ENCODE data around the gene MAP4K3.

The MAP4K3 gene

DNA sequence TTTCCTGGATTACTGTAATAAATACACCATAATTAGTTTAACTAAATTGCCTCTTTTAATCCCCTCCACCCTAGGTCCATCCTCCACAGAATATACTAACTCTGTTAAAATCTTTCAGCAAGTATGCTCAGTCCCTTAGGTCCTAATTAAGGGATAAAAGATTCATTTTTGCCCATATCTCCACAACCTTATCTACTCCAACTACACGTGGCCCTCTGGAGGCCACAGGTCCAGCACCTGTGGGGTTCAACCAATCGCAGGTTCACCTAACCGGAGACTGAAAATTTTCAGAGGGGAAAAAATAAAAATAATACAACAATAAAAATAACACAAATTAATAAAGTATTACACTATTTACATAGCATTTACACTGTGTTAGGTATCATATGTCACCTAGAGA lies 86.4 kb downstream of the MAP4K3 start:
- no peak overlapping the region for H3K27ac ChIP-seq
- no peak overlapping the region for H3K4me3 ChIP-seq (ENCODE audit: low read depth in 1 of 2, low read length in 1 of 2)
- TF ChIP-seq, protein P1, sequence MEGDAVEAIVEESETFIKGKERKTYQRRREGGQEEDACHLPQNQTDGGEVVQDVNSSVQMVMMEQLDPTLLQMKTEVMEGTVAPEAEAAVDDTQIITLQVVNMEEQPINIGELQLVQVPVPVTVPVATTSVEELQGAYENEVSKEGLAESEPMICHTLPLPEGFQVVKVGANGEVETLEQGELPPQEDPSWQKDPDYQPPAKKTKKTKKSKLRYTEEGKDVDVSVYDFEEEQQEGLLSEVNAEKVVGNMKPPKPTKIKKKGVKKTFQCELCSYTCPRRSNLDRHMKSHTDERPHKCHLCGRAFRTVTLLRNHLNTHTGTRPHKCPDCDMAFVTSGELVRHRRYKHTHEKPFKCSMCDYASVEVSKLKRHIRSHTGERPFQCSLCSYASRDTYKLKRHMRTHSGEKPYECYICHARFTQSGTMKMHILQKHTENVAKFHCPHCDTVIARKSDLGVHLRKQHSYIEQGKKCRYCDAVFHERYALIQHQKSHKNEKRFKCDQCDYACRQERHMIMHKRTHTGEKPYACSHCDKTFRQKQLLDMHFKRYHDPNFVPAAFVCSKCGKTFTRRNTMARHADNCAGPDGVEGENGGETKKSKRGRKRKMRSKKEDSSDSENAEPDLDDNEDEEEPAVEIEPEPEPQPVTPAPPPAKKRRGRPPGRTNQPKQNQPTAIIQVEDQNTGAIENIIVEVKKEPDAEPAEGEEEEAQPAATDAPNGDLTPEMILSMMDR (IDR thresholded peaks at IDR 0.05), result no peak
- H3K4me1 ChIP-seq (ENCODE audit: control insufficient read depth in 1 of 2, insufficient read depth in 1 of 2, low read depth in 1 of 2, low read length in 1 of 2), result no peaks in the 10 kb centered on the region
- H3K9me3 ChIP-seq, result no peaks in the 10 kb centered on the region
- no peaks in the 10 kb centered on the region for H3K27me3 ChIP-seq
- no peaks in the 10 kb centered on the region for H3K36me3 ChIP-seq

DNA sequence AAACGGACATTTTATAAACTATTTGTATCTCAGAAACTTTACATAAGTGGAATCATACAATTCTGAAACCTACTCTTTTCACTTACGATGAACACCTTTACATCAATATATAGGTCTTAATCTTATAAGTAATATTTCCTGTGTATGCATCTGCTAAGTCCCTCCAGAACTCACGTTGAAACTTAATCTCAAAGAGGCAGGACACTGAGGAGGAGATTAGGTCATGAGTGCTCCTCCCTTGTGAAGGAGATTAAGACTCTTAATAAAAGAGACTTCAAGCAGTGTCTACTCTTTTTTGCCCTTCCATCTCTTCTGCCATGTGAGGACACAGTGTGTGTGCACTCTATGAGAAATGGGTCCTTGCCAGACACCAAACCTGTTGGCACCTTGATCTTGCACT lies 98.6 kb downstream of the MAP4K3 start:
- H3K4me3 ChIP-seq (ENCODE audit: low read depth in 1 of 2, low read length in 1 of 2), result no peak overlapping the region
- TF ChIP-seq, protein P1 (IDR thresholded peaks at IDR 0.05), result no peak
- no peak overlapping the region for H3K27ac ChIP-seq
- H3K27me3 ChIP-seq, result no peaks in the 10 kb centered on the region
- no peaks in the 10 kb centered on the region for H3K36me3 ChIP-seq
- no peaks in the 10 kb centered on the region for H3K9me3 ChIP-seq
- H3K4me1 ChIP-seq (ENCODE audit: control insufficient read depth in 1 of 2, insufficient read depth in 1 of 2, low read depth in 1 of 2, low read length in 1 of 2), result no peaks in the 10 kb centered on the region

DNA sequence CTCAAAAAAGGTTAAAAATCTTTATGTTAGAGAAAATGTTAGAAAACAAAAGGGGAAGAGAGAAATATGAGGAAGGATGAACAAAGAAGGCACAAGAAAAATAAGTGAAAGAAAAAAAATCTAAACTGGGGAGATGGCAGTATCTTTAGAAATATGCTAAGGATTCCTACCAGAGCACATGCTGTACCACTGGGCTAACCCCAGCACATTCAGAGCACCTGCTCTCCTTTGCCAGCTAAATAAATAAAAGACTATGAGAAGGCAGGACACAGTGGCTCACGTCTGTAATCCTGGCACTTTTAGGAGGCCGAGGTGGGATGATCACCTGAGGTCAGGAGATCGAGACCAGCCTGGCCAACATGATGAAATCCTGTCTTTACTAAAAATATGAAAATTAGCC lies 101.2 kb downstream of the MAP4K3 start:
- Histone ChIP-seq H3K9me3 (no peaks in the 10 kb centered on the region), H3K4me3 (ENCODE audit: low read depth in 1 of 2, low read length in 1 of 2) (no peak overlapping the region), H3K4me1 (ENCODE audit: control insufficient read depth in 1 of 2, insufficient read depth in 1 of 2, low read depth in 1 of 2, low read length in 1 of 2) (no peaks in the 10 kb centered on the region)

DNA sequence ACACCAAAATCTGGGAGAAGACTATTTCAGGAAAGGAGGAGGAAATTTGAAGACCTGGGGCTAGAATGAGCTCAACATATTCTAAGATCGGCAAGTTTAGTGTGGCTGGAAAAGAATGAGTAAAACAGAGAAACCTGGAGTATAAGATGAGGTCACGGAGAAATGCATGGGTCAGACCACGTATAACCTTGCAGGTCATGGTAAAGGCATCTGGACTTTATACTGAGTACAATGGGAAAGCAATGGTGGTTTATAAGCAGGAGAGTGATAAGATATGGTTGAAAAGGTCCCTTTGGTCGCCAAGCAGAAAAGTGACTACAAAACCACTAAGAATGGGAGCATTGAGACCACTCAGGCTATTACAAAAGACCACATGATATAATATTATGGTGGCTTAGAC lies 102.1 kb downstream of the MAP4K3 start:
- Histone ChIP-seq H3K27me3 (no peaks in the 10 kb centered on the region), H3K27ac (no peak overlapping the region)
- TF ChIP-seq, protein P1 (IDR thresholded peaks at IDR 0.05), result no peak

More for the DNA sequence above, 101.2 kb downstream of the MAP4K3 start:
- TF ChIP-seq, protein P1 (IDR thresholded peaks at IDR 0.05), result no peak
- Histone ChIP-seq H3K36me3 (no peaks in the 10 kb centered on the region), H3K27ac (no peak overlapping the region), H3K27me3 (no peaks in the 10 kb centered on the region)

DNA sequence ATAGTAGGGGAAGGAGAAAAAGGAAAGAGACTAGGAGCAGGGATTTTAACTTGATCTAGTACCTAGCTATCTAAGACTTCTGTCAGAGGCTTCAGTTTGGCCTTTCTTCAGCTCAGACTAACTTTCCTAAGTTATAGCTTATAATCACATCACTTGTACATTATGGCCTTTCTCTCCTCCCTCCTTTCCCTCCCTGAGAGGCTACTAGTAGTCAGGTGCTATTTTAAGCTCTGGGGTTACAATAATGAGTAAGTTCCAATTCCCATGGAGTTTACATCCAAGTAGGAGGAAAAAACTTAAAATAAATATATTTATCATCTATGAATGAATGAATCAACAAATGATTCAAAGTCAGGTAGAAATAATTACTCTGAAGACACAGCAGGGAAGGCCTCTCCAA lies 102.6 kb downstream of the MAP4K3 start:
- H3K27me3 ChIP-seq, result no peaks in the 10 kb centered on the region
- no peak overlapping the region for H3K27ac ChIP-seq
- no peak overlapping the region for H3K4me3 ChIP-seq (ENCODE audit: low read depth in 1 of 2, low read length in 1 of 2)
- TF ChIP-seq, protein P1 (IDR thresholded peaks at IDR 0.05), result no peak
- no peaks in the 10 kb centered on the region for H3K9me3 ChIP-seq
- H3K4me1 ChIP-seq (ENCODE audit: control insufficient read depth in 1 of 2, insufficient read depth in 1 of 2, low read depth in 1 of 2, low read length in 1 of 2), result no peaks in the 10 kb centered on the region
- H3K36me3 ChIP-seq, result no peaks in the 10 kb centered on the region

More for the DNA sequence above, 102.1 kb downstream of the MAP4K3 start:
- no peaks in the 10 kb centered on the region for H3K9me3 ChIP-seq
- no peaks in the 10 kb centered on the region for H3K36me3 ChIP-seq
- H3K4me1 ChIP-seq (ENCODE audit: control insufficient read depth in 1 of 2, insufficient read depth in 1 of 2, low read depth in 1 of 2, low read length in 1 of 2), result no peaks in the 10 kb centered on the region
- H3K4me3 ChIP-seq (ENCODE audit: low read depth in 1 of 2, low read length in 1 of 2), result no peak overlapping the region

DNA sequence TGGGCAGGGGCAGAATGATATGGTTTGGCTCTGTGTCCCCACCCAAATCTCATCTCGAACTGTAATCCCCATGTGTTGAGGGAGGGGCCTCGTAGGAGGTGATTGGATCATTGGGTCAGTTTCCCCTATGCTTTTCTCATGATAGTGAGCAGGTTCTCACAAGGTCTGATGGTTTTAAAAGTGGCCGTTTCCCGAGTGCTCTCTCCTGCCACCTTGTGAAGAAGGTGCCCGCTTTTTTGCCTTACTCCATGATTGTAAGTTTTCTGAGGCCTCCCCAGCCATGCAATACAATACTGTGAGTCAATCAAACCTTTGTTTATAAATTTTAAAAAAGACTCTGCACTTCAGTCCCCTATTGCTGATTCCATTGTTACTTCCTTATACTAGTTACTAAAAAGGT lies 110.4 kb downstream of the MAP4K3 start:
- no peaks in the 10 kb centered on the region for H3K27me3 ChIP-seq
- H3K4me3 ChIP-seq (ENCODE audit: low read depth in 1 of 2, low read length in 1 of 2), result no peak overlapping the region
- no peaks in the 10 kb centered on the region for H3K36me3 ChIP-seq
- TF ChIP-seq, protein P1 (IDR thresholded peaks at IDR 0.05), result no peak
- H3K4me1 ChIP-seq (ENCODE audit: control insufficient read depth in 1 of 2, insufficient read depth in 1 of 2, low read depth in 1 of 2, low read length in 1 of 2), result no peaks in the 10 kb centered on the region
- no peak overlapping the region for H3K27ac ChIP-seq
- H3K9me3 ChIP-seq, result no peaks in the 10 kb centered on the region

Measured in neutrophil (primary cell).